ENCODE results near the gene GBX2. TPM values are rescaled to one million over a fixed set of nuclear protein-coding genes. Genes with fewer than 3 reads are reported as not detected.

Gene GBX2
- total RNA-seq: not detected

- TF ChIP-seq CTCF (IDR thresholded peaks at IDR 0.05 in 4 of 5, conservative IDR thresholded peaks at IDR 0.05 in 1 of 5) (no peak), POLR2A (IDR thresholded peaks at IDR 0.05) (no peak)
- no peaks in the 10 kb centered on the region for H3K36me3 ChIP-seq
- in situ Hi-C loops (cut with MboI; ENCODE audit: low sequenced_read_pairs in 4 of 4) (no loop called here), intact Hi-C loops (cut with DNase I; ENCODE audit: low total_unique reads) (no loop called here)
- no peaks in the 10 kb centered on the region for H3K9me3 ChIP-seq
- peak within 1 kb of the TSS; percentile 34 to 51 (median 42) for H3K4me3 ChIP-seq
- peak; percentile 52 to 61 for ATAC-seq
- H3K27ac ChIP-seq: no peak within 1 kb of the TSS
- DNase-seq: peak in 1 of 2 donors; percentile 21
- peaks cover 96 to 100% (median 98%) of the 10 kb centered on the region in 3 donors for H3K27me3 ChIP-seq
- H3K4me1 ChIP-seq: peaks cover 39% of the 10 kb centered on the region in 2 donors
These were observed at the start of gene GBX2 for GRCh38 chr2:236168110-236169080. Gene GBX2, minus strand, starts transcription at chr2:236168386. Its CDS starts 415 bp downstream, at chr2:236167971.

- no peak overlapping the region for H3K27ac ChIP-seq
- no peak overlapping the region for H3K4me3 ChIP-seq
- H3K27me3 ChIP-seq: no peaks in the 10 kb centered on the region
- H3K36me3 ChIP-seq: no peaks in the 10 kb centered on the region
- in situ Hi-C loops (cut with MboI; ENCODE audit: low sequenced_read_pairs in 4 of 4): no loop called here
- TF ChIP-seq CTCF (IDR thresholded peaks at IDR 0.05 in 4 of 5, conservative IDR thresholded peaks at IDR 0.05 in 1 of 5): no peak
- TF ChIP-seq POLR2A (IDR thresholded peaks at IDR 0.05): no peak
- intact Hi-C loops (cut with DNase I; ENCODE audit: low total_unique reads): no loop called here
- H3K4me1 ChIP-seq: no peaks in the 10 kb centered on the region
- ATAC-seq (no peak), DNase-seq (no peak)
- H3K9me3 ChIP-seq: no peaks in the 10 kb centered on the region
These were observed 49.7 kb upstream of the GBX2 start for GRCh38 chr2:236217926-236218325.

- intact Hi-C loops (cut with DNase I; ENCODE audit: low total_unique reads): no loop called here
- no peak for DNase-seq
- no peaks in the 10 kb centered on the region for H3K27me3 ChIP-seq
- no peak for ATAC-seq
- no peak overlapping the region for H3K27ac ChIP-seq
- no peaks in the 10 kb centered on the region for H3K9me3 ChIP-seq
- no peaks in the 10 kb centered on the region for H3K36me3 ChIP-seq
- H3K4me3 ChIP-seq: no peak overlapping the region
- no peaks in the 10 kb centered on the region for H3K4me1 ChIP-seq
- TF ChIP-seq POLR2A (IDR thresholded peaks at IDR 0.05): no peak
- TF ChIP-seq CTCF (IDR thresholded peaks at IDR 0.05 in 4 of 5, conservative IDR thresholded peaks at IDR 0.05 in 1 of 5): no peak
- in situ Hi-C loops (cut with MboI; ENCODE audit: low sequenced_read_pairs in 4 of 4): no loop called here
These were observed 48.5 kb upstream of the GBX2 start for GRCh38 chr2:236216711-236217110.

GRCh38 chr2:236215761-236216333 is 47.7 kb upstream of the GBX2 start:
- no peak for DNase-seq
- Histone ChIP-seq H3K9me3 (no peaks in the 10 kb centered on the region), H3K4me3 (no peak overlapping the region), H3K27me3 (no peaks in the 10 kb centered on the region), H3K36me3 (no peaks in the 10 kb centered on the region), H3K4me1 (peaks cover 0 to under 1% of the 10 kb centered on the region in 2 donors), H3K27ac (no peak overlapping the region)
- TF ChIP-seq POLR2A (IDR thresholded peaks at IDR 0.05): no peak
- no peak for TF ChIP-seq CTCF (IDR thresholded peaks at IDR 0.05 in 4 of 5, conservative IDR thresholded peaks at IDR 0.05 in 1 of 5)
- intact Hi-C loops (cut with DNase I; ENCODE audit: low total_unique reads): no loop called here
- no peak for ATAC-seq
- in situ Hi-C loops (cut with MboI; ENCODE audit: low sequenced_read_pairs in 4 of 4): no loop called here

All from gastrocnemius medialis (tissue), 4 donors.